ENCODE data around the gene MYO9A.

The MYO9A gene

DNA sequence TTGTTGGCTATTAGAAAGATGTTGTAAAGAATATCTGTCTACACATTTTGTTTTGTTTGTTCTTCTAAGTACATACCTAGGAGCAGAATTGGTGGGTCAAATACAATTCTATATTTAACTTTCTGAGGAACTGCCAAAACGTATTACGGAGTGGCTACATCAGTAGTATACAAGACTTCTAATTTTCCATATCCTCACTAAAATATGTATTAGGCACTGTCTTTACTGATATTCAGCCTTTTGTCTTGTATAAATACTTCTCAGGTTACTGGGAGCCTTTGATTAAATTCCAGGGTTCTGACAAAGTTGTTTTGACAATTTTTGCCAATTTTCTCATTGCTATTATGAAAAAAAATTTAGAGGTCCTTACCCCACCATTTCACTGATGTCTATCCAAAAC, 160.9 kb downstream of the MYO9A start:
- ChIA-PET POLR2A (no interaction called here), CTCF (no interaction called here)
- TF ChIP-seq, protein P1, sequence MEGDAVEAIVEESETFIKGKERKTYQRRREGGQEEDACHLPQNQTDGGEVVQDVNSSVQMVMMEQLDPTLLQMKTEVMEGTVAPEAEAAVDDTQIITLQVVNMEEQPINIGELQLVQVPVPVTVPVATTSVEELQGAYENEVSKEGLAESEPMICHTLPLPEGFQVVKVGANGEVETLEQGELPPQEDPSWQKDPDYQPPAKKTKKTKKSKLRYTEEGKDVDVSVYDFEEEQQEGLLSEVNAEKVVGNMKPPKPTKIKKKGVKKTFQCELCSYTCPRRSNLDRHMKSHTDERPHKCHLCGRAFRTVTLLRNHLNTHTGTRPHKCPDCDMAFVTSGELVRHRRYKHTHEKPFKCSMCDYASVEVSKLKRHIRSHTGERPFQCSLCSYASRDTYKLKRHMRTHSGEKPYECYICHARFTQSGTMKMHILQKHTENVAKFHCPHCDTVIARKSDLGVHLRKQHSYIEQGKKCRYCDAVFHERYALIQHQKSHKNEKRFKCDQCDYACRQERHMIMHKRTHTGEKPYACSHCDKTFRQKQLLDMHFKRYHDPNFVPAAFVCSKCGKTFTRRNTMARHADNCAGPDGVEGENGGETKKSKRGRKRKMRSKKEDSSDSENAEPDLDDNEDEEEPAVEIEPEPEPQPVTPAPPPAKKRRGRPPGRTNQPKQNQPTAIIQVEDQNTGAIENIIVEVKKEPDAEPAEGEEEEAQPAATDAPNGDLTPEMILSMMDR (IDR thresholded peaks at IDR 0.05; ENCODE audit: insufficient read depth, low read length, missing control alignments): no peak
- no peak for DNase-seq (ENCODE audit: low read depth, low spot score)
- no peak overlapping the region for H3K4me3 ChIP-seq (ENCODE audit: low read depth, low read length)

DNA sequence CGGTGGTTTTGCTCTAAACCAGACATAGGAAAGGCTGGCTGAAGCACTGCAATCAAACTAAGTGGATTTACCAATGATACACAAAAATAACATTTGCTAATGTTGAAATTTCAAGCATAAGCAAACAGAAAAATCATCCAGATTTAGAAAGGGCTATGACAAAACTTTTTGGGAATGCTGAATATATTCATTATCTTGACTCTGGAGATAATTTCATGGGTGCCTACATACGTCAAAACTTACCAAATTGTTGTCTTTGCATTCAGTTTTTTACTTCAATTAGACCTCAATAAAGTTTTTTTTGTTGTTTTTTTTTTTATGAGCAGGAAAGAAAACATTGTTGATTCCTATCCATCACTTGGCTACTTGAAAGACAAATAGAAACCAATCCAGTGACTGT, 166.8 kb downstream of the MYO9A start:
- CTCF ChIA-PET: no interaction called here
- POLR2A ChIA-PET: no interaction called here
- TF ChIP-seq, protein P1 (IDR thresholded peaks at IDR 0.05; ENCODE audit: insufficient read depth, low read length, missing control alignments): no peak
- H3K4me3 ChIP-seq (ENCODE audit: low read depth, low read length): no peak overlapping the region
- no peak for DNase-seq (ENCODE audit: low read depth, low spot score)

DNA sequence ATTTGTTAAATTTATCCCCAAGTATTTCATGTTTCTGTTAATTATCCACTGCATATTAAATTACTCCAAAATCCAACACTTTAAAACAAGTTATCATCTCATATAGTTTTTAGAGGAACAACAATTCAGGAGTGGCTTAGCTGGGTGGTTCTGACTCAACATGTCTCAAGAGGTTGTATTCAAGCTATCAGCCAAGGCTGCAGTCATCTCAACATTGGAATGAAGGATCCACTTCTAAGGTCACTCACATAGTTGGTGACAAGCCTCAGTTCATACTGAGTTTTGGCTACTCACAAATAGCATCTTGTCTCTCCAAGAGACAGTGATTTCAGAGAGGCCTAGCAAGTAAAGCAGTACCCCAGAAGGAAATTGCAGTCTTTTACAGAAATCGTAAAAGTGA, 172.9 kb downstream of the MYO9A start:
- no peak overlapping the region for H3K4me3 ChIP-seq (ENCODE audit: low read depth, low read length)
- no peak for DNase-seq (ENCODE audit: low read depth, low spot score)
- ChIA-PET CTCF (interaction anchor here (1.6 kb wide), 1 partner anchor 211 kb away, joined by 7 read pairs; no protein-coding TSS in a partner anchor), POLR2A (no interaction called here)
- TF ChIP-seq, protein P1 (IDR thresholded peaks at IDR 0.05; ENCODE audit: insufficient read depth, low read length, missing control alignments): no peak

DNA sequence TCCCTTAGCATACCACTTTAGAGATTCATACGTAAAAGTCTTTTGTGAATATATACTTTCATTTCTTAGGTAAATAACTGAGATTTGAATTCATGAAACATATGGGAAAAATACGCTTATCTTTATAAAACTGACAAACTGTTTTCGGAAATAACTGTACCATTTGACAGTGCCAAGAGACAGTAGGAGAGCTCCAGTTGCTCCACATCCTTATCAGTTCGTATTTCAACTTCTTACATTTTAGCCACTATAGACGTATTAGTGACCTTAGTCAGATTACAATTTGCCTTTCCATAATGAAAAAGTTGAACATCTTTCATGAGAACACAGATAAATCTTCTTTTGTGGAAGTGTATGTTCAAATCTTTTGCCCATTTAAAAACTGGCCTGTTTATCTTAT, 174.1 kb downstream of the MYO9A start:
- TF ChIP-seq, protein P1 (IDR thresholded peaks at IDR 0.05; ENCODE audit: insufficient read depth, low read length, missing control alignments): no peak
- no peak overlapping the region for H3K4me3 ChIP-seq (ENCODE audit: low read depth, low read length)
- ChIA-PET CTCF (interaction anchor here (1.6 kb wide), 1 partner anchor 212 kb away, joined by 7 read pairs; no protein-coding TSS in a partner anchor), POLR2A (no interaction called here)
- DNase-seq (ENCODE audit: low read depth, low spot score): no peak

DNA sequence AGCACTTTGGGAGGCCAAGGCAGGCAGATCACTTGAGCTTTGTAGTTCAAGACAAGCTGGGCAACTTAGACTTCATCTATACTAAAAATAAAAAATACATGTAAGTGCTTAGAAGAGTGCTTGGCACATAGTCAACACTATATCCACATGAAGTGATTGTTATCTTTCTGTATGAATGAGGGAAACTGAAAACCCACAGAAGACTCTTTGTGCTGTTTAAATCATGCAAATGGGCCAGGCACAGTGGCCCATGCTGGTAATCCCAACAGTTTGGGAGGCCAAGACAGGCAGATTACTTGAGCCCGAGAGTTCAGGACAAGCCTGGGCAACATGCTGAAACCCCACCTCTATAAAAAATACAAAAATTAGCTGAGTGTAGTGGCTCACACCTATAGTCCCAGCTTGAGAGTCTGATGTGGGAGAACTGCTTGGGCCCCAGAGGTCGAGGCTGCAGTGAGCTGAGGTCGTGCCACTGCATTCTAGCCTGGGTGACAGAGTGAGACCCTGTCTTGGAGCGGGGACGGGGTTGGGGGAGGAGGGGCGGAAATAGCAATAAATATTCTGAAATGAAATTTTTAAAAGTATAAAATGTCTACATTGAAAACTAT, 177.9 kb downstream of the MYO9A start:
- TF ChIP-seq, protein P1 (IDR thresholded peaks at IDR 0.05; ENCODE audit: insufficient read depth, low read length, missing control alignments): no peak
- no peak overlapping the region for H3K4me3 ChIP-seq (ENCODE audit: low read depth, low read length)
- POLR2A ChIA-PET: no interaction called here
- DNase-seq (ENCODE audit: low read depth, low spot score): no peak
- CTCF ChIA-PET: no interaction called here

DNA sequence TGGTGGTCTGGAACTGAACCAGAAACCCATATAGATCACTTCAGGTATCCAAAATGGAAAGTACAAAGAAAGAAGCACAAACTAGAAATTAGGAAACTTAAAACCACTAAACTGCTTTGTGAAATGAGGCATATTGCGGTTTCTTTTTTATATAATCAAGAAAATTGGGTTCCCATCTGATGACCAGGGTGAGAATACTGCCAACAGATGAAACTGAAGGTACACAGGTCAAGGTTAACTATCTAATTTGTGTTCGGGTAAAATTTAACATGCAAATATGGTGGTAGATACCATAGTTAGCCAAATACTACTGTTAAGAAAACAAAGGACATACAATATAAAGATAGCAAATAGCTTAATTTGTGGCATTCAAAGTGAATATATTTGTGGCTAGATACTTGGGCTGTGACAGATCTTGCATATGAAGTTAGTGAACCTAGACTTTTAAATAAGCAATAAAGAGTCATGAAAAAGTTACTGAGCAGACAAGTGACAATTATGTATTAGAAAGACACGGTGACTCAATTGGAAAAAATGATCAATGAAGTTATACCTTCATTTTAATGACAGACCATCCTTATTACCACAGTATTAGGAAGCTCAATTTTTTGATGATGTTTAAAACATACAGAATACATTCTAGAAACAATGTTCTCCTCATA, 180.2 kb downstream of the MYO9A start:
- H3K4me3 ChIP-seq (ENCODE audit: low read depth, low read length): no peak overlapping the region
- DNase-seq (ENCODE audit: low read depth, low spot score): no peak
- CTCF ChIA-PET: no interaction called here
- TF ChIP-seq, protein P1 (IDR thresholded peaks at IDR 0.05; ENCODE audit: insufficient read depth, low read length, missing control alignments): no peak
- POLR2A ChIA-PET: no interaction called here

All from AG04449 (cell line).